Limb (tissue), 2 donors: ENCODE results near the gene RPH3AL.
"Not testable (repeated sequence)": the region's sequence is repeated elsewhere in the genome, so short reads cannot be mapped to it uniquely, and the experiment has no call there.

Experiments used
- DNase-seq, 2 donors: peaks; one replicate each; pipeline ENCODE4 v3.0.0-alpha.2; 2016; ENCODE audit errors: extremely low spot score in 2 of 2

RPH3AL gene

DNA sequence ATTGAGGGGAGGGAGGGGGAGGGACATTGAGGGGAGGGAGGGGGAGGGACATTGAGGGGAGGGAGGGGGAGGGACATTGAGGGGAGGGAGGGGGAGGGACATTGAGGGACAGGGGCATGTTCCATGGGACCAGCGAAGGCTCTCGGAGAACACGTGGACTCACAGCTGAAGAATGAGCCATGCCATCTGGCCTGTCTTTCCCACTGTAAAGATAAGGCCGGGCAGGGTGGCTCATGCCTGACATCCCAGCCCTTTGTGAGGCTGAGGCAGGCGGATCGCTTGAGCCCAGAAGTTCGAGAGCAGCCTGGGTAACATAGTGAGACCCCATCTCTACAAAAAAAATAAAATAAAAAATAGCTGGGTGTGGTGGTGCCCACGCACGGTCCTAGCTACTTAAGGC is 32.5 kb downstream of the RPH3AL start:
- no peak for DNase-seq

DNA sequence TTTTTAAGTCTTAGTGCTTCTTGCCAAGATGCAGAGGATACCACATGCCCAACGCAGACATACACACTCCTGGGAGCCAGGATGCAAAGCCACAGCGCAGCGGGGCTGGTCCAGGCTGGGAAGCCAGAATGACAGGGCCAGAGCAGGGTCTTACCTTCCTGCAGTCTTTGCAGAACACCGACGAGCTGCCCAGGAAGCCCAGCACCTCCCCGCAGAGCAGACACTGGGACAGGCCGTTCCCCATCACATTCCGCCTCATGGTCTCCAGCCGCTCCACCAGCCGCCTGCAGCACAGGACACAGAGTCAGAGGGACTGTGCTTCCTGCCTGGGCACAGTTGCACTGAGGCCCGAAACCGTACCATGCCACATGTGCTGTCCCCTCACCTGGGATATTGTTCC is 33.3 kb downstream of the RPH3AL start:
- no peak for DNase-seq

DNA sequence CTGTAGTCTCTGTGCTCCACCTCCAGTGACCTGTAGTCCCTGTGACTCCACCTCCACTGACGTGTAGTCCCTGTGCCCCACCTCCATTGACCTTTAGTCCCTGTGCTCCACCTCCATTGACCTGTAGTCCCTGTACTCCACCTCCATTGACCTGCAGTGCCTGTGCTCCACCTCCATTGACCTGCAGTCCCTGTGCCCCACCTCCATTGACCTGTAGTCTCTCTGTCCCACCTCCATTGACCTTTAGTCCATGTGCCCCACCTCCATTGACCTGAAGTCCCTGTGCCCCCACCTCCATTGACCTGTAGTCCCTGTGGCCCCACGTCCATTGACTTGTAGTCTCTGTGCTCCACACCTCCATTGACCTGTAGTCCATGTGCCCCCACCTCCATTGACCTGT is 35.5 kb downstream of the RPH3AL start:
- not testable (repeated sequence) for DNase-seq

DNA sequence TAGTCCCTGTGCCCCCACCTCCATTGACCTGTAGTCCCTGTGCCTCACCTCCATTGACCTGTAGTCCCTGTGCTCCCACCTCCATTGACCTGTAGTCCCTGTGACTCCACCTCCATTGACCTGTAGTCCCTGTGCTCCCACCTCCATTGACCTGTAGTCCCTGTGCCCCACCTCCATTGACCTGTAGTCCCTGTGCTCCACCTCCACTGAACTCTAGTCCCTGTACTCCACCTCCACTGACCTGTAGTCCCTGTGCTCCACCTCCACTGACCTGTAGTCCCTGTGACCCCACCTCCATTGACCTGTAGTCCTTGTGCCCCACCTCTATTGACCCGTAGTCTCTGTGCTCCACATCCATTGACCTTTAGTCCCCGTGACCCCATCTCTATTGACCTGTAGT is 37.2 kb downstream of the RPH3AL start:
- peak in 1 of 2 donors; percentile 62 for DNase-seq

DNA sequence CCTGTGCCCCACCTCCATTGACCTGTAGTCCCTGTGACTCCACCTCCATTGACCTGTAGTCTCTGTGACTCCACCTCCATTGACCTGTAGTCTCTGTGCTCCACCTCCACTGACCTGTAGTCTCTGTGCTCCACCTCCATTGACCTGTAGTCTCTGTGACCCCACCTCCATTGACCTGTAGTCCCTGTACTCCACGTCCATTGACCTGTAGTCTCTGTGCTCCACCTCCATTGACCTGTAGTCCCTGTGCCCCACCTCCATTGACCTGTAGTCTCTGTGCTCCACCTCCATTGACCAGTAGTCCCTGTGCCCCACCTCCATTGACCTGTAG is 38.0 kb downstream of the RPH3AL start:
- not testable (repeated sequence) for DNase-seq

DNA sequence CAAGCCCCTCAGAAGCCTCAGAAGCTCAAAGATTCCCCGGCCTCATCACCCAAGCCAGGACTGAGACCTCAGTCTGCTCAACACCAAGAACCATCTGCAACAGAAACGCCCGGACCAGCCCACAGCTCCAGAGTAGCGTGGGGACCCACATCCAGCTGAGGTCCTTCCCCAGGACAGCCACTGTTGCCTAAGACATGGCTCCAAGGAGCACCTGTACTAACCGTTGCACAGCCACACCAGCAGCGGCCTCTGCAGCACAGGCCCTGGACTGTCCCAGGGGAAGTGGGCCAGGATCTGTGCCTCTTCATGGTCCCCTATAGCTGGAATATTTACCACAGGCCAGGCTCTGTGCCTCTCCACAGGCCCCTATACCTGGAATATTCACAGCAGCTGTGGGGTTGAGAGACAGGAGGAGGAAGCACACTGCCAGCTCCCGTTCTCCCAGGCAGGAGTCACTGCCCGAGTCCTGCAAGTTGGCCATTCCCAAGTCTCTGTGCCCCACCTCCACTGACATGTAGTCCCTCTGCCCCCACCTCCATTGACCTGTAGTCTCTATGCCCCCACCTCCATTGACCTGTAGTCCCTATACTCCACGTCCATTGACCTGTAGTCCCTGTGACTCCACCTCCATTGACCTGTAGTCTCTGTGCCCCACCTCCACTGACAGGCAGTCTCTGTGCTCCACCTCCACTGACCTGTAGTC is 38.5 kb downstream of the RPH3AL start:
- no peak for DNase-seq

DNA sequence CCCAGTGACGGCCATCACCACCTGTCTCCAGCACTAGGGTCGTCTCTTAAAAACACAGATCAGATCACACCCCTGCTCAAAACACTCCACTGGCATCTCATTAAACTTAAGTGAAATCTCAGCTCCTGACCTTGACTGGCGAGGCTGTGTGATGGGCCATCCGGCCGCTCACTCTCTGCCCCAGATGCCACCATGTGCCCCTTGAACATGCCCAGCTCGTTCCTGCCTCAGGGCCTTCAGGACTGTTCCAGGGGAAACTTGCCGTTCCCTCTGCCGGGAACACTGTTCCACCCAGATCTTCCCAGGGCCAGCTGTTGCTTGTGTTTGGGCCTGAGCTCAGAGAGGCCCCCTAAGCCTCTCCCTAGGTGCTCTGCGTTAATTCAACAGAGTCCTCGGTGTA is 39.4 kb downstream of the RPH3AL start:
- DNase-seq: no peak

DNA sequence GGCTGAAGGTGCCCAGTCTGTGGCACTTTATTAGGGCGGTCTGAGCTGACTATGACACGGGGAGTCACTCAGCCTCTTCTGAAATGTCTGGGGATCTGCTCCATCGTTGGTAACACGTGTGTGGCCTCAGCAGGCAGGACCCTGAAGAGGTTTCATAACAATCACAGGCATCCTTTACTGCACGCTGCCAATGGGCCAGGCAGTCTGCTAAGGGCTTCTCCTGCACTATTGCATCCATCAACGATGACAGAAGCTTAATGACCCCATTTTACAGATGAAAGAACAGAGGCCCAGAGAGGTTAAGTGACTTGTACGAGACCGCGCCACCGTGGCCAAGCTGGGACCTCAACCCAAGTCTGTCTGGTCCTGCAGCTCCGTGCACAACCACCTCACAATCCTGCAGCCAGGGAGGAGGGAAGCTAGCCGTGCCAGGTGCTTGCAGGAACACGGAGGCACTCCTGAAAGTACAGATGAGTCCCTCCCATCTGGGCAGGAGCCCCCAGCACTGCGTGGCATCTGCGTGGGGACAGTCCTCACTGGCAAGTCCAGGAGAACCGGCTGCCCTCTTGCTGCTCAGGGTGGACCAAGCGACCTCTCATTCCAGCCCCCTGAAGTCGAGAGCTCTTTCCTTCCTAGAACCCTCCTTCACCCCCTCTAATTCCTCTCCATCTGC is 40.0 kb downstream of the RPH3AL start:
- no peak for DNase-seq

DNA sequence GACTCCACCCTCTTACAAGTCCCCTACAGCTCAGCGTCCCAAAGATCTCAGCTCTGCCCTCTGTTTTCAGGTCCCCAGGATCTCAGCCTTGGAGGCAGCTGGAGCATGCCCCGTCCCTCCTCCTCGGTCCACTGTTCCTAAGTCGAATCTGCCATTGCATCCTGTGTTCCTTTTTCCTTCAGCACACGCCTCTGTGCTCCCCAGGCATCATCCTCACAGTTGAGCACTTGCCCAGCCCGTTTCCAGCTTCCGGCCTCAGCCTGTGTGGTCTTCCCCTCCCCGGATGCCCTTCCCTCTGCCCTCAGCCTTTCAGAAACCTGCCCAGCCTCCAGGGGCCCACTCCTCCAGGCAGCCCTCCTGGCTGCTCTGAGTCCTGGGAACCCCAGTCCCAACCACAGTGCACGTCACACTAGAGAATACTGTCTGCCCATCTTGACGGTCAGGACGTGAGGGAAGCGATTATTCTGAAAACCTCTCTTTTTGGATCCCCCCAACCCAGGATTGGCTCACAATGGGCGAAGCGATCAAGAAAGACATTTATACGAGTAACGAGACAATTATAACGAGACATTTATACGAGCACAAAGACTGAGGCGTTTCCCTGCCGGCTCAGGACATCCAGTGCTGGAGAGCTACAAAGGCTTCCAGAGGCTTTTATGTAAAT is 41.4 kb downstream of the RPH3AL start:
- DNase-seq: no peak

DNA sequence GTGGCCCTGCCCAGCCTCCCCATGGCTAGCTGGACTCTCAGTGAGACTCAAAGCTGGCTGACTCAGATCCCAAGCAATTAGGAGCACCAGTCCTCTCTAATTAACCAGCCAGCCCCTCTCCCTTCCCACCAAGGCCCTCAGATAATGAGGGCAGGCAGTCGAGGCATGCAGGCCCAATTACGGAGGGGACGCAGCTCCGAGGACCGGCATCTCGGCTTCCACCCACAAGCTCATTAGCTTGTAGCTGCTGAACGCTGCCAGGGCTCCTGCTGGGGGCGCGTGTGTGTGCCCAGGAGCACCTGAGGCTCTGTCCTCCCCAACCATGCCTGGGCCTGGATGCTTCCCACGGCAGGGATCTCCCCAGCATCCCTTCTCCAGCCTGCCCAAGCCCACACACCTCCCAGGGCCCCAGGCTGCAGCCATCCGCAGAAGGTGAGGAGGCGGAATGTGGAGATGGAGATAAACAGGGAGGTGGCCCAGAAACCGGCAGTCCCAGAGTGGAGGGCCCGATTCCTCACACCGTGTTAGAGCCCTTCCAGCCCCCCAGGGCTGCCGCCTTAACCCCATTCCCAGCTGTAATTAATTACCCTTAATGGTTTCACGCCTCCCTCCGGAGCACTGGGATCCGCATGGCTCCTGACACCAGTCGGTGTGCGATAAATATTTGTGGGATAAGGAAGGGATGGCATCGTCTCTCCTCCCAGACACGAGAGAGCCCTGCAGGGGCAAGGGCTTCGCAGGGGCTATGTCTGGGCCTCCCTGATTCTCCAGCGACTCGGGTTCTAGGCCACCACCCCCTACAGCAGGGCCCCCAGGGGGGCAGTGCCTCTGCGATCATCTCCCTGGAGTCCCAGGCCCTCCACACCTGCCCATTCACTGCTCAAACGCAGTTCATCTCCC is 42.2 kb downstream of the RPH3AL start:
- DNase-seq: no peak

DNA sequence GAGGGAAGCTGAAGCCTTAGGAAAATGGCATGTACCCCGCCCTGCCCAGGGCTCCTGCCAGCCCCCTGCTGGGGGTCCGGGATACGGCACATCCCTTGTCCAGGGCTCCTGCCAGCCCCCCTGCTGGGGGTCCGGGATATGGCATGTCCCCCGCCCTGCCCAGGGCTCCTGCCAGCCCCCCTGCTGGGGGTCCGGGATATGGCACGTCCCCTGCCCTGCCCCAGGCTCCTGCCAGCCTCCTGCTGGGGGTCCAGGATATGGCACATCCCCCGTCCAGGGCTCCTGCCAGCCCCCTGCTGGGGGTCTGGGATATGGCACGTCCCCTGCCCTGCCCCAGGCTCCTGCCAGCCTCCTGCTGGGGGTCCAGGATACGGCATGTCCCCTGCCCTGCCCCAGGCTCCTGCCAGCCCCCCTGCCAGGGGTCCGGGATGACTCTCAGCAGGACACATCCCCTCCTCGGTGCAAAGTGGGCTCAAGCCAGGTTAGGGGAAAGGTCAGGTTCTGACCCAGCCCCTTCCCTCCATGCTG is 43.2 kb downstream of the RPH3AL start:
- DNase-seq: peak in 1 of 2 donors; percentile 69

DNA sequence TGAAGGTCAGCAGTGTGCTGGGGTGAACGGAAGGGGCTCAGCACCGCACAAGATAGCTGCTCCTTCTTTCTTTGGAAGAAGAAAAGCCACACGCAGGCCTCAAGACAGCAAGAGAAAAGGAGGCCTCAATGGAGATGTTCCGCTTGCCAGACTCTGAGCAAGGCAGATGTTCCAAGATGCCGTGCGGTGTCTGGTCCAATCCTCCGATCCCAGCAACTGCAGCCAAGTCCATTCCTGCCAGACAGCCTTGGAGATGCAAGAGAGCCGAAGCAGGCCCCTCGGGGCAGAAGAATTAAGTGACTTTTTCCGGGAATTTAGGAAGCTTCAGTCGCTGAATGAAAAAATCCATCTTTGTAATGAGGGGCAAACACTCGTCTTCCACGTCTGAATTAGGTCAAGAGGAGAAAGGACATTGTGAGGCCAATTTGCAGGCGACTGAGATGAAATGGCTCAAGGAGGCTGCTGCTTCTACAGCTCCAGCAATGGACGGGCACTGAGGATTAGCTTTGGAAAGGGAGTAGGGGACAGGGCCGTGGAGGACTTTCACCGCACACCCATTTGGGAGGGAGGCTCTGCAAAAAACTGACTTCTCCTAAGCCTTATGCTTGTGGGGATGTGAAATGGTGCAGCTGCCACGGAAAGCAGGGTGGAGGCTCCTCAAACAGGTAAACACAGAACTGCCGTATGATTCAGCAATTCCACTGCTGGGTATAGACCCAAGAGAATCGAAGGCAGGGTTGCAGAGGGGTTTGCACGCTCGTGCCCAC is 44.7 kb downstream of the RPH3AL start:
- DNase-seq: peak in 1 of 2 donors; percentile 44

DNA sequence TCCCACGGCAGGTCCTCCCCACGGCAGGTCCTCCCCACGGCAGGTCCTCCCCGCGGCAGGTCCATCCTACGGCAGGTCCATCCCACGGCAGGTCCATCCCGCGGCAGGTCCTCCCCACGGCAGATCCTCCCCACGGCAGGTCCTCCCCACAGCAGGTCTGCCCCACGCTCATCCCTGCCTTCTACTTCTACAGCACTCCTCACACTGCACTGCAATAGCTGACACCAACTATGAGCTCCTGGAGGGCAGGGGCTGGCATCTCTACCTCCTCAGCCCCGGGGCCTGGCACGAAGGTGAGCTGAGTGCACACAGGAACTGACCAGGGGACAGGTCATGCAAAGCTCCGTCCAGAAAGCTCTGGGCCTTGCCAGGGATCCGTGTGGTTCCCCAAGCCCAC is 45.3 kb downstream of the RPH3AL start:
- no peak for DNase-seq

DNA sequence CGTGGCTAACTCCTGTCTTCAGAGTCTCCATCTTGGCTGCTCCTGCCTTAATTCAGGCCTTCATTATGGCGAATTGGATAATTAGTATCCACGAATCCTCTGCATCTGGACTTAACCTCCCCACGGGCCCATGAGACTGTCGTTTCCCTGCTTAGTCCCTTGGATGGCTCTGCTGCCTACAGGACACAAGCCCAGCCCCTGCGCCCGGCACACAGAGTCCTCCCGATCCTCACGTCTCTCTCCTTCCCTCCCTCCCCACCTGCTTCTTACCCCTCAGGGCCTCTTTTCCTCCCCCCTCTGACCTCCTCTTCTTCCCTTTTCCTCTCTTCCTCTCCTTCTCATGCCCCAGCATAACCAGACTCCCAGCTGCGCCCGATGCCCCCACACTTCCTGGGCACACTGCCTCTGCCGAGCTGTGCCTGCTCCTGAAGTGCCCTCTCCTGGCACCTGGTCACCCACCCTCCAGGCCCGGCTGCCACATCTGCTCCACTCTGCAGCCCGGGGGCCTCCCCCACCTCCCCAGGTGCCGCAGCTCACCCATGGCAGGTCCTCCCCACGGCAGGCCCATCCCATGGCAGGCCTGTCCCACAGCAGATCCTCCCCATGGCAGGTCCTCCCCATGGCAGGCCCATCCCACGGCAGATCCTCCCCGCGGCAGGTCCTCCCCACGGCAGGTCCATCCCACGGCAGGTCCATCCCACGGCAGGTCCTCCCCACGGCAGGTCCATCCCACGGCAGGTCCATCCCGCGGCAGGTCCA is 45.9 kb downstream of the RPH3AL start:
- DNase-seq: no peak

DNA sequence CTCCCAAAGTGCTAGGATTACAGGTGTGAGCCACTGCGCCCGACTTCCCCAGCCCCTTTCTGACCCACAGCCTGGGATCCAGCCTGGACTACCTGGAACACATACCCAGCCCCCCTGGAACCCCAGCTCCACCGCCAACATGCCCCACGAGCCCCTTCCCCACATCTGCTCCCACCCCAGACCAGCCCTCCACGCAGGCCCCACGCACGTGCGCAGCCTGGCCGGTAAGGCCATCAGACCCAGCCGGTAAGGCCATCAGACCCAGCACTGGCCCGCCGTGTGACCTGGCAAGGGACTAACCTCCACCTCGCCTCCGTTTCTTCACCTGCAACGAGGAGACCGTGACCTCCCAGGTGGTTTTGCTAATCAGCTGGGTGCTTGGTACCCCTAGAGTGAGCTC is 46.5 kb downstream of the RPH3AL start:
- DNase-seq: no peak

DNA sequence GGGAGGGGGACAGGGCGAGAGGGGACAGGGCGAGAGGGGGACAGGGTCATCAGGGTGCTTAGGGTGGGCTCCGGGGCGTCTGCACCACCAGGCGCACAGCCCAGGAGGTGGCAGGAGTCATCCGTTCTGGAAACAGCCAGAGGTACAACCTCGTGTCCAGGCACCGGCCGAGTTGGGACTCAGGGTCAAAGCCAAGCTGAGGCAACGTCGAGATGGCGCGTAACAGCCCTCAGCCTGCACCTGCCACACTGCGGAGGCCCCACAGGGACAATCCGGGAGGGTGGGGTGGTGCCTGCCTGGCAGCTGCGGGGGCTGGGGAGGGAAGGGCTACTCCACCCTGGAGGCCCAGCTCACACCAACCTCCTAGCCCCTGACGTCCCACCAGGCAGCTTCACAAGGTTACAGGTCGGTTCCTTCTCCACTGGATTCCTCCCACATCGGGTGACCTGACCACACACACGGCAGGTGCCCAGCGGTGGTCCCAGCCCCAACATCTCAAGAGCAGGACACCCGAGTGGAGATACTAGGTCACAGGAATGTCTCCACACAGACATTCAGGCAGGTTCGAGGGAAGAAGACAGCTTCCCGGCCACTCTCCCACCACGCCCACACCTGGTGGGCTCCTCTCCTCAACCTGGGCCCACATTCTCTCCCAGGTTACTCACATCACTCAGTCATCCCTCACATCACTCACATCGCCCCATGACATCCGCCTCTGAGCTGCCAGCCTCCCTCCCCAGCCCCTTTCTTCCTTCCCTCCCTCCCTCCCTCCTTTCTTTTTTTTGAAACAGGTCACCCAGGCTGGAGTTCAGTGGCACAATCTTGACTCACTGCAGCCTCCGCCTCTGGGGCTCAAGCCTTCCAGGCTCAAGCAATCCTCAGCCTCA is 47.3 kb downstream of the RPH3AL start:
- peak in 1 of 2 donors; percentile 53 for DNase-seq

DNA sequence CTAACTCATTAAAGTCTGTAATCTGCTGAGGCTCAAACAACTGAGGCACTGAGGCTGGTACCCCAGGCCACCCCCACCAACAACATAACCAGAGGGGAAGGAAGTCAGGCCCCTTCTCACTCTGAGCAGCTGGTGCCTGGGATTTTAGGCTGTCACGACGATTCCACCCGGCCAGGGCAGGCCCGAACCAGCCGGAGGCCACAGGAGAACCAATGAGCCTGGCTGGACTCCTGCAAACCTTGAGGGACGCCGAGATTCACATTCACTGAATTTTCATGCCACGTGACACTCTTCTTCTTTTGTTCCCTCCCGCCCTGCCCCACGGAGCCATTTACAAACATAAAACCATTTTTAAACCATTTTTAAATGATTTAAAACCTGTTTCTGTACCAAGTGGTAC is 48.1 kb downstream of the RPH3AL start:
- peak in 1 of 2 donors; percentile 40 for DNase-seq

DNA sequence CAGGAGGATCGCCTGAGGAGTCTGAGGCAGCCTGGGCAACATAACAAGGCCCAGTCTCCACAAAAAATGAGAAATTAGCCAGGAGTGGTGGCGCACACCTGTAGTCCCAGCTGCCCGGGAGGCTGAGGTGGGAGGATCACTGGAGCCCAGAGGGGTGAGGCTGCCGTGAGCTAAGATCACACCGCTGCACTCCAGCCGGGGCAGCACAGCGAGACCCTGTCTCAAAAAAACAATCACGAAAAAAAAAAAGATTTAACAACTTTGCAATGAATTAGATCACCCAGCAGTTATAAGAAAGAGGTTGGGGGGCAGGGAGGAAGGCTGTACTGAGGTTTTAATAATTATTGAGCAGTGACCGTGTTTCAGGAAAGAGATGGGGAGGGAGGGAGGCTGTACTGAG is 49.4 kb downstream of the RPH3AL start:
- no peak for DNase-seq

DNA sequence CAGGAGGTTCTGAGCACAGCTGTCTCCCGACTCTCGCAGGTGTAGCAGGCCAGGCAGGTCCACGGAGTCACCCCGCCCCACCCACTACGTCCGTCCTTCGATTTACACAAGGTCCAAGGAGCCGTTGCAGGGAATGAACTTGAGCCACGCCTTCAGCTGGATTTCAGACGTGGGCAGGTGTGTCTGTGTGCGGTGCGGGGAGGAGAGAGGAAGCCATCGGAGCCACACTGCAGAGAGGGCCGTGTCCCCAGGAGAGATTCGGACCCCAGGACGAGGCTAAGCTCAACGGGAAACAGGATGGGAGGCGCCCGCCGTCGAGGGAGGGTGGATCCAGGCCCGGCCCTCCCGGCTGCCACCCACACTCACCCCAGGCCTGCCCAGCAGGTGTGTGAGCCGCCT is 50.3 kb downstream of the RPH3AL start:
- DNase-seq: no peak
